HS-5 (cell line): Measurements from ENCODE around the gene KIF1A.

ENCODE experiments used
- DNase-seq: peaks from one replicate; pipeline ENCODE4 v3.0.0-alpha.2; 2012; ENCODE audit warnings: low read depth

Gene KIF1A

DNA sequence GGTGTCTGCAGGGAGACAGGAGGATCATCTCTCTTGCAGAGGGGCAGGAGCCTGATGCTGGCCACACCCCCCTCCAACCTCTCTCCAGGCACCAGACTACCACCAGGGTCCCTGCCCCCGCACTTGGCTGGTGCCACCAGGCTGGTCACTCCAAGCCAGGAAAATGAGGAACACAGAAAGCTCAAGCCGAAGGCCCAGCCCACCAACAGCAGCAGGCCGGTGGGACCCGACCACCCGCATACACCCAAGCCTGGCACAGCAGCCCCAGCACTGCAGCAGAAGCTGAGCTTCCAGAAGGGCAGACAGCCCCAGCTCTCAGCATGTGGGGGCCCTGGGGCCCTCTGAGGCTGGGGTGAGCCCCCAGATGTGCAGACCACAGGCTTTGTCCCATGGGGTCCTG lies 52.7 kb downstream of the KIF1A start:
- DNase-seq, result no peak

DNA sequence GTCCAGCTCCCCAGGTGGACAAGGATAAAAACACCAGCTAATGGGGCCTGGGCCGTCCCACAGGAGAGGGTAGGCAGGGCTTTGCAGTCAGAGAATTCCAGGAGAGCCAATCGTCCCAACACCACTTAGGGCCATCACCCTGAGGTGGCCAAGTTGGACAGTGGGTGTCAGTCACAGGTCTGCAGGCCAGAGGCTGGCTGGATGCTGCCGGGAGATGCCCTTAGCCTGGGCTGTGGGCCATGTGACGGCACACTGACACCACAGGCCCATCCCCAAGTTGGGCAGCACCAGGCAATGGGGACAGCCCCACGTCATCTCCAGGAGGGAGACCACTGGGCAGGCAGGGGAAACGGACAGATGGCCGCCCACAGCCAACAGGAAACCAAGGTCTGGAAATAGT lies 53.9 kb downstream of the KIF1A start:
- no peak for DNase-seq

DNA sequence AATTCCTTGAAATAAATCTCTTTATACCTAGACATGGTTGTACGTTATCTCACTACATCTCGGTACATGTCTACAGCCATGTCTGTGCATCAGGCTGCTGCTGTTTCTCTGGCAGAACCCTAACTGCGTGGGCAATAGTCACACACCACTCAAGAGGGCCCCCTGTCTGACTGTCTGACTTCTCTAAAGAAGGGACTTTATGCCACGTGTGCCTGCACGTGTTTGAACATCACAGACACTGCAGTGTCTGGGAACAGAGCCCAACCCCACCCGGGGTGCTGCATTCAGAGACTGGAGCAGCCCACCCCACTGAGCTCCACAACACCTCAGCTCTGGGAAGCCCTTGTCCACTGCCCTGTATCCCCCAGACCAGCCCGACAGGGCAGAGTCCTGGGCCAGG lies 55.0 kb downstream of the KIF1A start:
- no peak for DNase-seq

DNA sequence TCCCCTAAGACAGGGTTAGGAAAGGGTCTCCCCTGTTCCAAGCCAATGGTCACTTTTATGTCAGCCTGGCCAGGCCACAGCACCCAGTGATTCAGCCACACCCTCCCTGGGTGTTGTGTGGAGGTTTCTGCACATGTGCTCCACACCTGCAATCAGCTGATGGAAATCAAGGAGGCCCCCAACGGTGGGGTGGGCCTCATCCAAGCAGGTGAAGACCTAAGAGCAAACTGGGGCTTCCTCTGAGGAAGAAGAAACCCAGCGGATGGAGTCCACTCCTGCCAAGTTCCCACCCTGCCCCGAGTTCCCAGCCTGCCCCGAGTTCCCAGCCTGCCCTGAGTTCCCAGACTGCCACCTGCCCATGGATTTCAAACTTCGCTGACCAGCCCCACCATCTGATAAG lies 55.4 kb downstream of the KIF1A start:
- no peak for DNase-seq

DNA sequence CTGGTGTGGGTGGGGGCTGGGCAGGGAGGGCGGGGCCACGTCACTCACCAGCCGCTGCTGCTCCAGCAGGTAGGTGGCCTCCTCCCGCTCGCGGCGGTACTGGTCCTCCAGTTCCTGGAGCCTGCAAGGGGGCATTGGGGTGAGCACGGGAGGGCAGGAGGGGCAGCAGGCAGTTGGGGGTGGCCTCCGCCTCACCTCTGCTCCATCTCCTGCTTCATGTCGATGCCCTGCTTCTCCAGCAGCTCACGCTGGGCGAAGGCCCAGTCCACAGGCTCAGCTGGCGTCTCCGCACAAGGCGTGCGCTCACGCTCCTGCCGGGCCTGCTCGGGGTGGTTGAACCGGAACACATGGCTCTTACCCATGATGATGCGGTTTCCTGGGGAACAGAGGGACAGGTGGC lies 57.0 kb downstream of the KIF1A start:
- DNase-seq, result no peak

DNA sequence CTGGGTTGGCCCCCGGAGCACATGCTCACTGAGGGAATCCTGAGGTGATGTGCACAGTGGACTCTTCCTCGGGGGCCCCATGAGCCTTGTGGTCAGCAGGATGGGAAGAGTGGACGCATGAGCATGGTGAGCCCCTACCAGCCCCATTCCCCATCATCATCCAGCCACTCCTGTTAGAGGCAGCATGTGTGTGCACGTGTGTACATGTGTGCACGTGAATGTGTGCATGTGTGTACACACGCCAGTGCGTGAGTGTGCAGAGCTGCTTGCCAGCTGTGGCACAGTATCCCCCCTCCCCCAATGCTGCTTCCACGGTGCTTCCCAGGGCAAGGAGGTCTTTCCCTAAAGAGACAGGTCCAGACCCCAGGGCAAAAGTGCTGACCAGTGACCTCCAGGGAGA lies 57.8 kb downstream of the KIF1A start:
- no peak for DNase-seq

- DNase-seq, result no peak
These were observed 59.3 kb downstream of the KIF1A start for GRCh38 chr2:240760576-240761246.

- DNase-seq, result no peak
These were observed 59.9 kb downstream of the KIF1A start for GRCh38 chr2:240760121-240760520.

DNA sequence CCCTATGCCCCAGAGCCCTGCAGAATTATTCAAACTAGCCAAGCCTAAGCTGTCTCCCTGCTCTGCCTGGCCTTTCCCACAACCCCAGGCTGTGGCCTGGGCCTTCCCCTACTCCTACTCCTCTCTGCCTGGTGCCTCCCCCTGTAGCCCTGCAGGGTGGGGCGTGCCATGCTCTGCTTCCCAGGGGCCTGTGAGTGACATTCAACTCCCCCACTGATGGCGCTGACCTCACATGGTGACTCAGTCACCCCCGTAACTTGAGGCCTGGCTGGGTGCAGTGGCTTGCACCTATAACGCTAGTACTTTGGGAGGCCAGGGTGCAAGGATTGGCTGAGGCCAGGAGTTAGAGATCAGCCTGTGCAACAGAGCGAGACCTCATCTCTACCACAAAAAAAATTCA lies 60.6 kb downstream of the KIF1A start:
- DNase-seq, result no peak

DNA sequence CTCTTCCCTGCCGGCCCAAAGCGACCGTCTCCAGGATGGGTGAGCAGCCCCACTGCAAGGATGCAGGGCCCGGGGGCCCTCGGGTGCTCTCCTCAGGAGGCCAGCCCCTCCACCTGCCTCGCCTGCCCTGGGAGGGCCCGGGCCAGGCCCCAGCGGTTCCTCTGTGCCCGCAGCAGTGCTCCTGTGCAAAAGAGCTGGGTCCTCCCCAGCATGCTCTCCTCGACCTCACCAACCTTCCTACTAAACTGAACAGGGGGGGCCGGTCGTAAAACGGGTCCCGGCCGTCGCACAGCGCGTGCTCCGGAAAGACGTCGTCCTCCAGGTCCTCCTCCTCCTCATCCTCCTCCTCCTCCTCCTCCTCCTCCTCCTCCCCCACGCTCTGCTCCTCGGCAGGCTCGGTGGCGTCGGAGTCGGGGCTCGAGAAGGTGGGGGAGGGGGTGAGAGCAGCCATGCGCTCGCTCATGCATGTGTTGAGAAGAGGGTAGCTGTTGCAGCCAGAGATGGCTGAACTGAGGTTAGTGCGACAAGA lies 62.9 kb downstream of the KIF1A start:
- no peak for DNase-seq

DNA sequence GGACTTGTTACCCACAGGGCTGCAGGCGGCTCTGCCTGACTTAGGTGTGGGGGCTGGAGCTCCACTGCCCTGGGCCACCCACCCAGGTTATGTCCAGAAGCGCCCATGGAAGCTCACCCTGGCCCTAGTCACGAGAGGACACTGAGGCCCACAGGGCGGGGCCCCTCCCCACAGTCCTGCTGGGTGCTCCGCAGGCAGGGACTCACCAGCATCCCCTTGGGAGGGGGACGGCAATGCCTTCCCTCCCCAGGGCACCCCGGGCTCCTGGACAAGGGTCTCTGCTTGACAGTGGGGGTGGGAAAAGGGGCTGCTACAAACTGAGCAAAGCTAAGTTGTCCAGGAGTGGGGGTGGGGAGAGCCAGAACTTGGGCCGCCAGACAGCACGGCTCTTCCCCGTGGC lies 67.8 kb downstream of the KIF1A start:
- DNase-seq, result no peak

- no peak for DNase-seq
These were observed 69.6 kb downstream of the KIF1A start for GRCh38 chr2:240750409-240750808.

DNA sequence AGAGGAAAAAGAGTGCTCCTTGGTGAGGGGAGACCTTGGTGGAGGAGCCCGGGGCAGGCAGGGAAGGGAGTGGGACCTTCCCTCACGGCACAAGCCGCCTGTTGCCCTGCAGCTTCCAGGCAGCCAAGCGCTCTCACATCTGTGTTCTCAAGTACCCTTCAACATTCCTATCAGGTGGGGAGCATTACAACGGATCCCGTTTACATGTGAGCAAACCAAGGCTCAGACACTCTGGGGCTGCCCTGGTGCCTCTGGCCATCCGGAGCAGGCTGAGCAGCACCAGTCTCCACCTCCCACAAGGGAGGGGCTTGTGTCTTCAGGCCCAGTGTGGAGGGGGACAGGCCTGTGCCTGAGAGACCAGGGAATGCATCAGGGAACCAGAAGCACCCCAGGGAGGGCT lies 70.5 kb downstream of the KIF1A start:
- no peak for DNase-seq

DNA sequence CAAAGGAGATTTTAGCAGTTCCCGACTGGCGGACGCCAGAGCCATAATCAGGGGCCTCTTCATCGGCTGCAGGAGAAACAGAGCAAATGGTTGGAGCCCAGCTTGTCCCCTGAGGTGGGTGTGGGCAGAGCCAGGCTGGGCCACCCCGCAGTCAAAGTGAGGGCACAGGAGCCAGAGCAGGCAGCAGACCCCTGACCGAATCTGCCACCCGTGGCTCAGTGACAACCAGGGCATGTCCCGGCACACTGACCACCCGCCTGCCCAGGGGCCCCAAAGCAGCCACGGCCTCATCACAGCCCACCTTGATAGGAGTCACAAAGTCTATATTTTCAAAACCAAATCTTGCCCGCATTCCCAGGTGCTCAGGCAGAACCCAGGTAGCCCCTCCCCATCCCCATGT lies 72.8 kb downstream of the KIF1A start:
- no peak for DNase-seq

DNA sequence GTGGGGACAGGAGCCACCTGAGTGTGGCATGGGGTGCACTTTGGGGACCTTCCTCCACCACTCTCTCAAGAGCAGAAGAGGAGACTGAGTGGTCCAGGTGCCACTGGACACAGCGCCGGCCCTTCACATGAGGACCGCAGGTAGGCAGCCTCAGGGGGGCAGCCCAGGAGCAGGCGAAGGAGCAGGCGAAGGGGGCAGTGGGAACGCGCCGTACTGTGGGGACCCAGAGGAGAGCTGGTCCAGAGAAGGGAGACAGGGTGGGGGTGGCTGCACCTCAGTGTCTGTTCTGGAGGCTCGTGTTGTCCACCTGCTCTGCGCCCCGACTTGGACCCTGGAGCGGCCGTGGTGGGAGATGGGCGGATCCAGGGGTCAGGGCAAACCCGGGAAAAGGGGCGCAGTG lies 73.3 kb downstream of the KIF1A start:
- no peak for DNase-seq

- DNase-seq, result no peak
These were observed 74.1 kb downstream of the KIF1A start for GRCh38 chr2:240745962-240746361.

DNA sequence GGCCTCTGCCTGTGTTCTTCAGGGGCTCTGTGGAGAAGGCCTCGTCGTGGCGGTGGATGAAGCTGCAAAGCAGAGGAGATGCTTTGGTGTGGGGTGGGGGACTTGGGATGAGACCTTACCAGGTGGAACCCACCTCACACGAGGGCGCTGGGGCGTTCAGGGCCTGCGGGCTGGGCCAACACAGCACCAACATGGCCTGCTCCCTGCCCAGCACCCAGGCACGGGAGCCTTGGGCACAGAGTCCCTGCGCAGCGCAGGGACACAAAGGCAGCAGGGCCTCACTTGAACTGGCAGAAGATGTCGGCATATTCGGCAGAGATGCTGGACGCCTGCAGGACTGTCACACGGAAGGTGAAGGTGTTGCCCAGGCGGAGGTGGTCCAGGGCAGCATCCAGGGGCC lies 74.6 kb downstream of the KIF1A start:
- DNase-seq, result no peak

DNA sequence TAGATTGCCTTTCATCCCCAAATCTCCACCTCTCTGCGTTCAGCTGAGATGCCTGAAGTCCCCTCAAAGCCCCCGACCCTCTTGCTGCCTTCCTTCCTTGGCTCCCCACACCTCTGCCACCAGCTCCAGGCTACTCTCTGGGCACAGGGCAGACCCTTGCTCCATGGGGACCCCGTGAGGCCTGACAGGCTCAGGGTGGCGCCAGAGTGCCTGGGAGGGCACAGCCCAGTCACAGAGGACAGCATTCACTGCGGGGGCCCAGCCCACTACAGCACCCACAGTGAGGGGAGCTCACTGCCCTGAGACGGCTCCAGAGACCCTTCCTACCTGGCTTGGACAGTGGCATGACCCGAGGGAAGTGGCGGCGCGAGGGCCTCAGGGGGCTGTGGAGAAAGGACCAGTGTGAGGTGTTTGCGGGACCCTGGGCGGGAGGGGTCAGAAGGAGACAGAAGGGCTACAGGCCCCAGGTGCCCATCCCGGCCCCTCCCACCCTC lies 77.4 kb downstream of the KIF1A start:
- DNase-seq, result no peak

- no peak for DNase-seq
These were observed 78.9 kb downstream of the KIF1A start for GRCh38 chr2:240741091-240741490.

- no peak for DNase-seq
These were observed 80.2 kb downstream of the KIF1A start for GRCh38 chr2:240739797-240740196.

GRCh38 chr2:240737958-240738357 lies 82.1 kb downstream of the KIF1A start:
- no peak for DNase-seq

DNA sequence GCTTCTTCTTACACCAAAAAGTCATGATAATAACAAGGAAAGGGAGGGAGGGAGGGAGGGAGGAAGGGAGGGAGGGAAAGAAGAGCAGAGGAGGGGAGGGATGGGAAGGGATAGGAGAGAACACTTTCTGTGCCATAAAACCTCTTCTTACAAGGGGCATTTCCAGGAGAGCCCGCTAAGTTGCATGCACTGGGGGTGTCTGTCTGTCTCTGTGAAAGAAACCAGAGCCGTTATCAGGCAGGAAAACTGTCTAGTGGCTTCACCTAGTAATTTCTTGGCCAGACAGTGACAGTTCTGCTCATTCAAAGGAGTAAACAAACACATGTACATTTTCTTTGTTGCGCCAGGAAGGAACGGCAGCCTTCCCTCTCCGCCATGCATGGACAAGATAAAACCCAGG lies 82.5 kb downstream of the KIF1A start:
- DNase-seq, result no peak

GRCh38 chr2:240736281-240737250 lies 83.5 kb downstream of the KIF1A start:
- DNase-seq, result no peak
